H54 (cell line): ENCODE data around the gene HTT.
"Not testable (repeated sequence)": the region's sequence is repeated elsewhere in the genome, so short reads cannot be mapped to it uniquely, and the experiment has no call there.

Experiments used
- DNase-seq: peaks from one replicate; pipeline ENCODE4 v3.0.0; 2011; ENCODE audit warnings: low spot score, mixed read lengths; ENCODE audit not compliant: insufficient read length
- FAIRE-seq: peaks from 3 replicates; lab custom pipeline; 2011; peaks lifted over from hg19 to GRCh38; lab: Jason Lieb, UNC
- POLR2A ChIP-seq: IDR thresholded peaks from 2 replicates; pipeline ENCODE4 v1.6.1; 2011; ENCODE audit warnings: low read depth, mild to moderate bottlenecking, low read length

The HTT gene

GRCh38 chr4:3041192-3042142 is 33.0 kb upstream of the HTT start:
- DNase-seq (no peak), FAIRE-seq (no peak)
- no peak for TF ChIP-seq POLR2A

GRCh38 chr4:3042226-3042625 is 32.3 kb upstream of the HTT start:
- DNase-seq (no peak), FAIRE-seq (no peak)
- TF ChIP-seq POLR2A = no peak

- no peak for TF ChIP-seq POLR2A
- no peak for FAIRE-seq
- DNase-seq = no peak
Measured at GRCh38 chr4:3043282-3044020, 31.0 kb upstream of the HTT start.

- FAIRE-seq (no peak), DNase-seq (no peak)
- TF ChIP-seq POLR2A = no peak
Measured at GRCh38 chr4:3044870-3045819, 29.3 kb upstream of the HTT start.

- no peak for FAIRE-seq
- no peak for TF ChIP-seq POLR2A
- no peak for DNase-seq
Measured at GRCh38 chr4:3046162-3046561, 28.3 kb upstream of the HTT start.

GRCh38 chr4:3046623-3047022 is 27.9 kb upstream of the HTT start:
- TF ChIP-seq POLR2A = no peak
- FAIRE-seq (no peak), DNase-seq (no peak)

GRCh38 chr4:3047464-3048286 is 26.8 kb upstream of the HTT start:
- FAIRE-seq = no peak
- DNase-seq = no peak
- no peak for TF ChIP-seq POLR2A

GRCh38 chr4:3051141-3051897 is 23.2 kb upstream of the HTT start:
- DNase-seq, FAIRE-seq: not testable (repeated sequence)

- FAIRE-seq (no peak), DNase-seq (no peak)
- no peak for TF ChIP-seq POLR2A
Measured at GRCh38 chr4:3054169-3054759, 20.2 kb upstream of the HTT start.

GRCh38 chr4:3059943-3060342 is 14.5 kb upstream of the HTT start:
- DNase-seq = no peak
- FAIRE-seq = no peak
- TF ChIP-seq POLR2A = no peak

- TF ChIP-seq POLR2A = no peak
- no peak for DNase-seq
- FAIRE-seq = no peak
Measured at GRCh38 chr4:3060946-3061345, 13.5 kb upstream of the HTT start.

GRCh38 chr4:3062471-3062870 is 12.0 kb upstream of the HTT start:
- TF ChIP-seq POLR2A = no peak
- FAIRE-seq = no peak
- DNase-seq = no peak
